NK-92 treated with Interleukin-12 subunit alpha and Interleukin-12 subunit beta, amount 100 ng/mL, for 24 hours (cell line): ENCODE data around the gene RBMY1A1.
"Not testable (repeated sequence)": the region's sequence is repeated elsewhere in the genome, so short reads cannot be mapped to it uniquely, and the experiment has no call there.

Source experiments
- DNase-seq: peaks from one replicate; lab custom pipeline; 2025; lab: John Stamatoyannopoulos, UW

The RBMY1A1 gene

DNA sequence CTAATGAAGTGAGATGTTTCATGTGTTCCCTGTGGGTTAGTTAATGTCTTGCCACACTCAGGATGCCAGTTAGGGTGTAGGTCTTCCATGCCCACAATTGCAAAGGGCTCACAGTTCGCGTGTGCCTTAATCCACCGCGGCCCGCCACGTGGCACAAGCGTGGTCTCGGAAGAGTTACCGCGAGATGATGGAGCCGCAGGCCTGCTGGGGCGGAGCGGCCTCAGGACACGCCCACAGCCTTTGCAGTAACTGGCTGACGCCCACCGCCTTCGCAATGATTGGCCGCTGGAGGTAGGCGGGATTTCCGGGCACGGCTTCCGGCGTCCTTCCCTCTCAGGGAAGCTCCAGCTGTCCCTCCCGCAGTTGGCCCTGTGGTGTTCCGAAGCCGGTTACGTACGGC lies at the start of gene RBMY1A1:
Gene RBMY1A1 (plus strand): TSS at position 301 of the 400 bp plus-strand sequence. CDS start 2,013 bp downstream, outside the sequence.
- not testable (repeated sequence) for DNase-seq

- DNase-seq = not testable (repeated sequence)
These were observed 23.6 kb upstream of the RBMY1A1 start, which contains the start of gene RBMY1B for GRCh38 chrY:21511038-21511437. Gene RBMY1B, plus strand, starts transcription at chrY:21511338. Its CDS starts 2,013 bp downstream, at chrY:21513351.

DNA sequence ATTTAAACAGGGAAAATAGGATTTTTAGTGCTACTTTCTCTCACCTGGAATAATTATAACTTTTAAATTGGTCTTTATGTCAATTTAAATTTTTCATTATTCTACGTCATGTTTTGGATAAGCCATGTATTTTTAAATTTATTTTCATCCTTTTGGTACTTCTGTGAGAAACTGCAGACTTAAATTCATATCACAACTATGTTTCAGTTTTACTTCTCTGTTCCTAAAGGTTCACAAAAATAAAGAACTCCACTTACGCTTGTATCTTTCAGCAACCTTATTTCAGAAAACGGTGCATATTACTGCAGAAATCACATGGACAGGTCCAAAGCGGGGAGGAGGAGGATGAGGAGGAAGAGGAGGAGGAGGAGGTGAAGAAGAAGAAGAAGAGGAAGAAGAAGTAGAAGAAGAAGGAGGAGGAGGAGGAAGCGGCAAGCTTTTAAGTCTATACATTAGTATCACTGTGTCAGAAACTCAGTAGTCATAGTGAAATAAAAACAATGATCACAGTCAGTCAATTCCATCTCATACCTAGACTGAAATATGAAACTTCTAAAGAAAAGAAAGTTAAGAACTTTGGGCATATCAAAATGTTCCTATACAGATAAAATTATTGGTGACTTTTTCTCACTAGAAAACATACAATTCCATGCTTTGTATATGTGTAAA lies 24.8 kb downstream of the RBMY1A1 start:
- not testable (repeated sequence) for DNase-seq

- DNase-seq = no peak
These were observed 50.8 kb downstream of the RBMY1A1 start for GRCh38 chrY:21585449-21585848.

DNA sequence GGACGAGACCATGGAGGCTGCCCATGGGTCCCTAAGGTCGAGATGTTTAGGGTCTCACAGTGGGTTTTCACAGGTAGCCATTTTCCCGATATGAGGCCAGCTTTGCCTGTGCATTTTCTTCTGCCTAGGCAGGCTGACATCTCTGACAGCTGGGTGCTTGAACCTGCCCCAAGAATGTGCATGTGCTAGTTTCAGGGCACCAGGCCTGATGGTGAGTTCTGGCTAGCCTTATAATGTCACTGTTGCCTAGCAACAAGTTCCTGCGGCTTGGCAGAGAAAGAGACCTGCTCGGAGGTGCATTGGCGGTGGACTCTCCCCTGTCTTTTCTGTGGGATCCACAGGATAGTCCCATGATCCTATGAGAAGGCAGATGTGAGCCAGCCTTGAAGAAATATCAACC lies 51.8 kb downstream of the RBMY1A1 start:
- not testable (repeated sequence) for DNase-seq

GRCh38 chrY:21592059-21592458 lies 57.4 kb downstream of the RBMY1A1 start:
- DNase-seq = no peak

GRCh38 chrY:21596287-21596686 lies 61.6 kb downstream of the RBMY1A1 start:
- DNase-seq = not testable (repeated sequence)
